Muscle of leg (tissue), 11 donors: ENCODE data around the gene BBS1. TPM values are rescaled to one million over a fixed set of nuclear protein-coding genes. Genes with fewer than 3 reads are reported as not detected.

Experiments
- DNase-seq: peaks from one replicate; pipeline ENCODE4 v3.0.0; 2013
- H3K27ac ChIP-seq: one replicate; pipeline ENCODE4 v1.5.1; 2013; ENCODE audit warnings: mild to moderate bottlenecking, low read length, control low read depth
- H3K27me3 ChIP-seq: one replicate; pipeline ENCODE4 v1.6.1; 2013; ENCODE audit warnings: low read length; ENCODE audit not compliant: control insufficient read depth, insufficient read depth
- H3K36me3 ChIP-seq: one replicate; pipeline ENCODE4 v1.6.1; 2013; ENCODE audit warnings: low read length; ENCODE audit not compliant: control insufficient read depth, insufficient read depth
- H3K4me1 ChIP-seq: one replicate; pipeline ENCODE4 v1.6.1; 2013; ENCODE audit warnings: low read length; ENCODE audit not compliant: control insufficient read depth, insufficient read depth
- H3K4me3 ChIP-seq: one replicate; pipeline ENCODE4 v1.5.1; 2013; ENCODE audit warnings: low read length, control low read depth
- H3K9me3 ChIP-seq: replicated peaks from 2 replicates; pipeline ENCODE4 v1.6.1; 2013; ENCODE audit warnings: low read depth, low read length; ENCODE audit not compliant: control insufficient read depth
- WGBS: methylation state at CpG from one replicate; pipeline ENCODE4 v1.1.5; 2013; ENCODE audit warnings: missing lambda C conversion rate; ENCODE audit not compliant: insufficient coverage; 5-methylcytosine and 5-hydroxymethylcytosine counted together
- polyA plus RNA-seq, 8 donors: library from polyadenylated mRNA; unstranded; fragments of 120-200 nt; gene quantifications; one replicate each; pipeline versions ENCODE4 v1.2.1 to v1.2.3, GENCODE V29; 2013; ENCODE audit warnings: inconsistent platforms in 1 of 8, low replicate concordance in 1 of 8; ENCODE audit not compliant: insufficient read length in 8 of 8, insufficient read depth in 1 of 8
- total RNA-seq: library from RNA; stranded (reverse); fragments of 120-200 nt; gene quantifications from one replicate; pipeline ENCODE4 v1.2.4, GENCODE V29; 2013

BBS1 gene
- total and polyA plus RNA-seq, 9 donors: 13.2 to 22.6 (median 18.2) TPM

GRCh38 chr11:66492161-66492865, 18.1 kb upstream of the BBS1 start:
- H3K9me3 ChIP-seq: no peaks in the 10 kb centered on the region
- no peak overlapping the region for H3K4me3 ChIP-seq
- WGBS: 77% methylated on average over 6 of the region's 10 CpGs
- no peak for DNase-seq
- H3K27ac ChIP-seq: no peak overlapping the region
- no peaks in the 10 kb centered on the region for H3K4me1 ChIP-seq
- peaks cover 72% of the 10 kb centered on the region for H3K36me3 ChIP-seq
- no peaks in the 10 kb centered on the region for H3K27me3 ChIP-seq

- peaks cover 67% of the 10 kb centered on the region for H3K36me3 ChIP-seq
- 93% methylated on average over 9 of the region's 10 CpGs for WGBS
- H3K4me1 ChIP-seq: no peaks in the 10 kb centered on the region
- H3K4me3 ChIP-seq: no peak overlapping the region
- no peak overlapping the region for H3K27ac ChIP-seq
- no peaks in the 10 kb centered on the region for H3K9me3 ChIP-seq
- no peaks in the 10 kb centered on the region for H3K27me3 ChIP-seq
- DNase-seq: no peak
Observed at GRCh38 chr11:66493130-66493529, 17.3 kb upstream of the BBS1 start.

GRCh38 chr11:66494458-66494857, 16.0 kb upstream of the BBS1 start:
- Histone ChIP-seq H3K4me3 (no peak overlapping the region), H3K4me1 (no peaks in the 10 kb centered on the region), H3K27ac (no peak overlapping the region), H3K36me3 (peaks cover 60% of the 10 kb centered on the region), H3K9me3 (no peaks in the 10 kb centered on the region), H3K27me3 (no peaks in the 10 kb centered on the region)
- no peak for DNase-seq
- WGBS: 95% methylated on average over 7 of the region's 7 CpGs

GRCh38 chr11:66494935-66495334, 15.5 kb upstream of the BBS1 start:
- Histone ChIP-seq H3K36me3 (peaks cover 59% of the 10 kb centered on the region), H3K27ac (no peak overlapping the region), H3K4me3 (no peak overlapping the region), H3K27me3 (no peaks in the 10 kb centered on the region), H3K9me3 (no peaks in the 10 kb centered on the region), H3K4me1 (no peaks in the 10 kb centered on the region)
- 84% methylated on average over 14 of the region's 14 CpGs for WGBS
- DNase-seq: no peak

- H3K4me1 ChIP-seq: no peaks in the 10 kb centered on the region
- no peaks in the 10 kb centered on the region for H3K27me3 ChIP-seq
- no peaks in the 10 kb centered on the region for H3K9me3 ChIP-seq
- DNase-seq: no peak
- H3K4me3 ChIP-seq: no peak overlapping the region
- peaks cover 63% of the 10 kb centered on the region for H3K36me3 ChIP-seq
- no peak overlapping the region for H3K27ac ChIP-seq
- 85% methylated on average over 12 of the region's 17 CpGs for WGBS
Observed at GRCh38 chr11:66495401-66495854, 15.0 kb upstream of the BBS1 start.

GRCh38 chr11:66497206-66497605, 13.2 kb upstream of the BBS1 start:
- Histone ChIP-seq H3K4me1 (no peaks in the 10 kb centered on the region), H3K9me3 (no peaks in the 10 kb centered on the region), H3K27ac (no peak overlapping the region), H3K4me3 (no peak overlapping the region), H3K36me3 (peaks cover 54% of the 10 kb centered on the region), H3K27me3 (no peaks in the 10 kb centered on the region)
- 91% methylated on average over 16 of the region's 16 CpGs for WGBS
- DNase-seq: no peak

- no peaks in the 10 kb centered on the region for H3K4me1 ChIP-seq
- no peak for DNase-seq
- WGBS: no CpG with 5 or more reads among the region's 5 CpGs
- no peak overlapping the region for H3K4me3 ChIP-seq
- peaks cover 51% of the 10 kb centered on the region for H3K36me3 ChIP-seq
- no peaks in the 10 kb centered on the region for H3K27me3 ChIP-seq
- H3K9me3 ChIP-seq: no peaks in the 10 kb centered on the region
- no peak overlapping the region for H3K27ac ChIP-seq
Observed at GRCh38 chr11:66498506-66498905, 11.9 kb upstream of the BBS1 start.

GRCh38 chr11:66505276-66505816, 5.1 kb upstream of the BBS1 start:
- 80% methylated on average over 1 of the region's 1 CpG for WGBS
- no peak for DNase-seq
- peaks cover 24% of the 10 kb centered on the region for H3K36me3 ChIP-seq
- no peak overlapping the region for H3K27ac ChIP-seq
- peaks cover 9% of the 10 kb centered on the region for H3K4me1 ChIP-seq
- H3K27me3 ChIP-seq: no peaks in the 10 kb centered on the region
- H3K4me3 ChIP-seq: no peak overlapping the region
- H3K9me3 ChIP-seq: no peaks in the 10 kb centered on the region

- peak overlapping the region; percentile 67 for H3K27ac ChIP-seq
- WGBS: 66% methylated on average over 5 of the region's 7 CpGs
- H3K36me3 ChIP-seq: peaks cover 18% of the 10 kb centered on the region
- peaks cover 17% of the 10 kb centered on the region for H3K4me1 ChIP-seq
- H3K9me3 ChIP-seq: no peaks in the 10 kb centered on the region
- peak; percentile 52 for DNase-seq
- H3K27me3 ChIP-seq: no peaks in the 10 kb centered on the region
- no peak overlapping the region for H3K4me3 ChIP-seq
Observed at GRCh38 chr11:66509131-66509561, 1.3 kb upstream of the BBS1 start.

- Histone ChIP-seq H3K4me1 (peaks cover 17% of the 10 kb centered on the region), H3K9me3 (no peaks in the 10 kb centered on the region), H3K4me3 (peak overlapping the region; percentile 96), H3K27me3 (no peaks in the 10 kb centered on the region), H3K36me3 (peaks cover 23% of the 10 kb centered on the region), H3K27ac (no peak overlapping the region)
- DNase-seq: no peak
- no CpG with 5 or more reads among the region's 5 CpGs for WGBS
Observed at GRCh38 chr11:66510990-66511339, 530 bp downstream of the BBS1 start.
